M059J (cell line): ENCODE data around the gene RGS3. TPM values are rescaled to one million over a fixed set of nuclear protein-coding genes. Genes with fewer than 3 reads are reported as not detected.

Source experiments
- DNase-seq: peaks from one replicate; pipeline ENCODE4 v3.0.0-alpha.2; 2012; ENCODE audit warnings: low read depth
- total RNA-seq: library from RNA; depleted of rRNA; stranded (reverse); fragments of >200 nt; shearing (Covaris generic); gene quantifications from 2 replicates; pipeline ENCODE4 v1.2.3, GENCODE V29; 2014

The RGS3 gene
- total RNA-seq, 1 experiment from 2014 or later = 137 TPM

DNA sequence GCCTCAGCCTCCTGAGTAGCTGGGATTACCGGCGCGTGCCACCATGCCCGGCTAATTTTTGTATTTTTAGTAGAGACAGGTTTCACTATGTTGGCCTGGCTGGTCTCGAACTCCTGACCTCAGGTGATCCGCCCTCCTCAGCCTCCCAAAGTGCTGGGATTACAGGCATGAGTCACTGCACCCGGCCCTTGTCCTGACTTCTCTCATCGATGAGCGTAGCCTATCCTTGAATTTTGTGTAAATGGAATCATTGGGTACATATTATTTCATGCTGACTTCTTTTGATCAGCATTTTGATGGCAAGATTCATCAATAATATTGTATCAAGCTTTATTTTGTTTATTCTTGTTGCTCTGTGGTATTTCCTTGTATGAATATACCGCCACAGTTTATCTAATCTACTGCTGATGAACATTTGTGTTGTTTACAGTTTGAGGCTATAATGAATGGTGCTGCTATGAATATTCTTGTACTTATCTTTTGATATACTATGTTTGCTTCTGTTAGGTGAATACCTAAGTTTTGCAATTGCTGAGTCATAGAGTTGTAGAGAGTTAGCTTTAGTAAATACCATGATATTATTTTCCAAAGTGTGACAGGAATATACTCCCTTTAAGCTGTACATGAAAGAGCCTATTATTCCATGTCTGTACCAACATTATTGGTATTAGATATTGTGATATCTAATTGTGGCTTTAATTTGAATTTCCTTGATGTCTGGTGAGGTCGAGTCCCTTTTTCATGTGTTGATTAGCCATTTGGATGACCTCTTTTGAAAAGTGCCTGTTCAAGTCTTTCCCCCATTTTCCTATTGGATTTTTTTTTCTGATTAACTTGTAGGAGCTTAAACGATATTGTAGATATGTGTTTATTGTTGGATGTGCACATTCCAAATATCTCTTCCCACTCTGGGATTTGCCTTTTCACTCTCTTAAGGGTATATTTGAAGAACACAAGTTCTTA is 107.5 kb downstream of the RGS3 start:
- peak; percentile 47 for DNase-seq

DNA sequence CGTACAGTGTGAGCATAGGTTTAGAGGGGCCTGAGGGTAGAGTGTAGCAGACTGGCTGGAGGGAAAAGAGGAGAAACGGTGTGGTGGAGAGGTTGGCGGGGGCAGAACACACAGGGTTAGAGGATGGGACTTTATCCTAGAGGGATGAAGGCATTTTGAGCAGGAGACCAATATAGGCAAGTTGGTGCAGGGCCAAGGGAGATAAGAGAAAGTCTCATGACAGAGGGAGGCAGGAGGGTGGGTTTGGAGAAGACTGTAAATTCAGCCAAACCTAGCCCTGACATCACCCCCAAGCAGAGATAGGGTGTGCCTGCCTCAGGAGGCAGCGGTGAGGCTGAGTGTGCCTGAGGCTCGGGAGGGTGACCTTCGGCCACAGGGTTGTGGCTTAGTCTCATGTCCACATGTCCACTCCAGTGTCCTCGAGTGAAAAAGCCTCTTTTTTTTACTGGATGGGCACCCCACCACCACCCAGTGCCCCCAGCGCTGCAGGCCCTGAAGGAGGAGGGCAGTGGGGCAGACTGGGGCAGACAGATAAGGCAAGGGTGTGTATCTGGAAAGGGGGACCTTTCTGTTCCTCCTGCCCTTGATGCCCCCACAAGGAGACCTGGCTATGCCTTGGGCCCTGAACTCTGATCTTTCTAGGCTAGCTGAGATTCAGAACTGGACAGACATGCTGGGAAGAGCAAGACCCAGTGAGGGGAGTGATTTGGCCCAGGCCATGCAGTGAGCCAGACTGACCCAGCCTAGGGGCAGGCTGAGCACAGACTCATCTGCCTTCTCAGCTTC is 108.7 kb downstream of the RGS3 start:
- DNase-seq = no peak

DNA sequence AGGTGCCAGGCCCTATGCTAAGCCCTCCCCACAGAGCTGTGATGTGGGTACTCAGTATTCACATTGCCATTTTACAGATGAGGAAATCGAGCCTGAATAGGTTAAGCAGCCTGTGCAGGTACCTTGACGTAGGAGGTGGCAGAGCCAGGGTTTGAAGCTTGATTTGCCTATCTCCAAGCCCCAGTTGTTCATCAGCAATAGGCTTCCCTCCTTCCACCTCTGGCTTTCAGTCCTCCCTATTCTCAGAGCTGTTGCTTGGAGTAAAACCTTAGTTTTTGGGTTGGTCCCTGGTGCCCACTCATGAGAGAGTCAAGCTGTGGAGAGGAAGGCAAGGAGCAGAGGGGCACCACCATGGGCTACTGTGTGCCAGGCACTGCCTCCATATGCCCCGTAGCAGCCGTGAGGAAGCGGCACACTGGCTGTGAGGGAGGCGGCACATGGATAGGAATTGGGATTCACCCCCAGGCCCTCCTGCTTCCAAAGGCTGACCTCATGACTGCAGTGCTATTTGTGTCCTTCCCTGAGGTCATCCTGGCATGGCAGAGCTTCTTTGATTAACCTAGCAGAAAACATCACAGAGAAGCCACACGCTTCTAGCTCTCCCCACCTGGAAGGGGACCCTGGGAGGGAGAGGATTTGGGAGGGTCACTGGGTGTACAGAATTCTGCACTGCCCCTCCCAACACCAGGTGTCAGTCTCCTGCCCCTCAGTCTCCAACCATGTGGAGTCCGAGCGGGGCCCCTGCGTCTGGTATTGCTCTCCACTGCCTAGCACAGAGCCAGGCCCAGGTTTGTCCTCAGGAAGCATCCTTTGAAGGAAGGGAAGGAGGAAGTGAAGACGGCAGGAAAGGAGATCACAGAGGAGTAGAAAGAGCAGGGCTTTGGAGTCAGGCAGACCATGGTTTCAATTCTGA is 109.8 kb downstream of the RGS3 start:
- no peak for DNase-seq

DNA sequence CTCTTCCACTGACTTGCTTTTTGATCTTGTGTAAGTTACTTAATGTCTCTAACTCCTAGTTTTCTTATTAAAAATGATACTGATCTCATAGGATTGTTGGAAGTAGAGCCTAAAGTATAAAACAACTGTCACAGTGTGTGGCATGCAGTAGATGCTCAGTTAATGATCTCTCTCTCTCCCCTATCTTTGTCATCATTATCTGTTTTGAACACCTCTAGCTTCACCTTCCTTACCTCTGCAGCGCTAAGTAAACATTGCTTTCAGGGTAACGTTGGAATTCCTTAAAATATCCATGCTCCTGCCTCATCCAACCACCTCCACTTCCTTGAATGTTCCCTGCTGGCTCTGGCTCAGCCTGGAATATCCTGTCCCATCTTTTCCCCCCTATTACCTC is 110.4 kb downstream of the RGS3 start:
- DNase-seq = no peak

DNA sequence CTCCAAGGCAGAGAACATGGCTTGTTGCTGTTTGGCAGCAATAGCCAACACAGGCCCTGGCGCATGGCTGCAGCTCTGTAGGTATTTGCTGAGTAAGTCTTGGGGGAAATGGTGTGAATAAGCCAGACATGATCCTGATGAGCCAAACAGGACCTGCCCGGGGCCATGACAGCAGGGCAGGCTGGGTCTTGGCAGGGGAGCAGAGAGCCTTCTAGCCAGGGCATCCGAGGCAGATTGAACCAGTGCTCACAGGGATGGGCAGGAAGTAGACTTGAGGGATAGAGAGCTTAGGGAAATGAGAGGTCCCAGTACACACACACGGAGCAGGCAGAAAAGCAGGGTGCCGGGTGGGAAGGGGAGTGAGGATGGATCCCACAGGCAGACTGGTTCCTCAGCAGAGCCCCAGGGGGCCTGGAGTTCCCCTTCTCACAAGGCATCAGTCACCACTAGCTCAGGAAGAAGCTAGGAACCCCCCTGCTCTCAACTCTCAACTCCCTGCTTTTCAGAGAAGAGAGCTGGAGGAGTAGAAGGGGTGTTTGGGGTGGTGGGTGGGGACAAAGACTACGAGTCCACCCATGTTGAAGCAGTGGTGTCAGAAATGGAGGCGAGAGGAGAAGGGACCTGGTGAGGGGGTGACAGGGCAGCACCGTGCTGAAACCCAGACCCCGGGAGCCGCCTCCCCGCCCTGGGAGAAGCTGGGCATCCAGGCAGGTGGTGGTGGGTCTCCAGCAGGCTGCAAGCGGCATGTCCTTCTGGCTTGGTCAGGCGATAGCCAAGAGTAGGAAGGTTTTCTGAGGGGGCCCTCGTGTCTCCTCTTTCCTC is 111.1 kb downstream of the RGS3 start:
- DNase-seq = peak; percentile 90

DNA sequence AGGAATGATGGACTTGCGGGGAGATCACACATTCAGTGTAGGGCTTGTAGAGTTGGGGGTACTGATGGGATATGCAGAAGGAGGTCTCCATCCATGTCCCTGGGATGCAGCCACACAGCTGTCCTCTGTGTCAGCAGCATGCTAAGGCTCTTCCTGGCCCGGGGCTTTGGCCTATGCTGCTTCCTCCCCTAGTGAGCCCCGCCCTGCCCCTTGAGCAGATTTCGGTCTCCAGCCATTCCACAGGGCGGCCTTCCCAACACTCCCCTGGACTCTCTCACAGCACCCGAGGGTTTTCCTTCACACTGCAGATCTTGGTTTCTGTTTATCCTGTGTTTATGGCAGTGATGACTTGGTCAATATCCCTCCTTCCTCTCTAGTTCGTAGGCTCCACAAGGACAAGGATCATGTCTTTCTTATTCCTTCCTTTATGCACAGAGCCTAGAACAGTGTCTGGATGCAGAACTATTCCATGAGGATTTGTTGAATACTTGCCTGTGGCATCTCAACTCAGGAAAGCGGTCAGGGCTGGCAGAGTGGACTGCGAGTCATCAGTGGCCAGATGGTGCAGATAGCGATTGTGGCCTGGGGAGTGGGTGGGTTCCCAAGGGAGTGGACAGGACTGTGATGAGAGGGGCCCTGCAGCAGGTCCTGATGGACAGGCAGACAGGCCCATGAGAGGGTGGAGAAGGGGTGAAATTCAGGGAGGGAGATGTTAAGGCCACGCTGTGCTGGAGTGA is 114.2 kb downstream of the RGS3 start:
- DNase-seq = peak; percentile 87

DNA sequence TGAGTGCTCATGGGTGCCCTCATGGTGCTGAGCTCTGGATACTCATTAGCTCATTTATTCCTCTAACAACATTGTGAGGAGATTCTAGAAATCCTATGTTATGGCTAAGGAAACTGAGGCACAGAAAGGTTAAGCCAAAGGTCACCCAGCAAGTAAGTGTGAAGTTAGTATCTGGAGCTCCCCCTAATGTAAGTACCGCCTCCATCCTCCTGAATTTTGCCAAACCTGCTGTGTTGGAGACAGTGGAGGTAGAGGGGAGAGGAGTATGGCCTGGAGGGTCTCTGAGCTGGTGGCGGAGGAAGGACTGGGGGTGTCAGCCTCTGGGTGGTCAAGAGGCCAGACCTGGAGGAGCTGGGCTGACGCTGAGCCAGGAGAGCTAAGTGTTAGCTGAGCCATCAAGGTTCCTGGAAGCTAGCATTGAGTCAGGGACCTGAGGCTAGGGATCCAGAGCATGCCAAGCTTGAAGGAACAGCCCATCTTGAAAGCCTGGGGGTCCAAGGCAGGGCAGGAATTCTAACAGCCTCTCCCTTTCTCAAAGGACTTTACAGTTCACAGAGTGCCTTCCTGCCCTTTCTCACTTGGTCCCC is 114.8 kb downstream of the RGS3 start:
- DNase-seq = no peak

DNA sequence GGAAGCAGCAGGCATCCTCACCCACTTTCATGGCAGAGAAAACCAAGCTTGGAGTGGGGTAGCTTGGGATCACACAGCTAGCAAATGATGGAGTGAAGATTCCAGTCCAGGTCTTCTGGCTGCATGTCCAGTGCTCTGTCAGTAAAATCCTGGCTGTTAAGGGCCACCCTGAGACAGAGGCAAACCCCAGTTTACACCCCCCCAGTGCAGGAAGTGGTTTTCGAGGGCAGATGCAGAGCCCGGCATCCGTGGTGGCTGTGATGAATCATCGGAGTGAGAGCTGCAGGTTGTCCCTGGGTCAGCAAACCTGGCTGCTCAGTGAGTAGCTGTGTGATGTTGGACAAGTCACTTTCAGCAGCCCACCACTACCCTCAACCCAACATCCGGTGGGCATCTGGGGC is 115.4 kb downstream of the RGS3 start:
- peak; percentile 100 for DNase-seq

DNA sequence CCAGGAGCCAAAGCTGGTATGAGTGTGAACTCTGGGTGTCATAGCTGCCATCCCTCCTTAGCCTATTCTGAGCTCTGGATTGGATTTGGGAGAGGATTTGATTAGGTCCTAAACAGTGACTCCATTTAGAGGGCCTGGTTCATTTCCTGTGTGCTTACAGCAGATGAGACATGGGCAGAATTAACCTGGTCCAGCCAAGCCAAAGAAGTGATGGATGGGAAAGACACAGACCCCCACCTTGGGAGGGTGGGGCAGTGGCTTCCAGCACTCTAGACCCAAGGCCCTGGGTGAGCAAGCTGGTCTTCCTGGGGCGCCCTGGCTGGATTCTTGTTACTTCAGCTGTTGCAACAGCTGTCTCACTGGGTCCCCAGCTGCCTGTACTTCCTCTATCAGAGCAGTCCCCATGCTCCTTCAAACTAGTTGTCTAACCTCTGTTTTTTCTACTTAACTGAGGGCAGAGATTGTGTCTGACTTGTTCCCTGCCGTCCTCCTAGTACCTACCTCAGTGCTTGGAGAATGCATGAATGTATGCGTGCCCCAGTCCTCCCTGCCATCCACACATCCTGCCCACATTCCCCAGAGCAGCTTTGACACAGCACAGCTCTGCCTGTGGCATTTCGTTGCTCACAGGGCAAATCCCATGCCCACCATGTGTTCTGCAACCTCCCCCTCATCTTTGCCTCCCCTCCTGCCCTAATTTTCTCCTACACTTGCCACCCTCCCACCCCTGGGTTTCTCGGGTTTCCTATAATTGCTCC is 115.9 kb downstream of the RGS3 start:
- DNase-seq = peak; percentile 71

DNA sequence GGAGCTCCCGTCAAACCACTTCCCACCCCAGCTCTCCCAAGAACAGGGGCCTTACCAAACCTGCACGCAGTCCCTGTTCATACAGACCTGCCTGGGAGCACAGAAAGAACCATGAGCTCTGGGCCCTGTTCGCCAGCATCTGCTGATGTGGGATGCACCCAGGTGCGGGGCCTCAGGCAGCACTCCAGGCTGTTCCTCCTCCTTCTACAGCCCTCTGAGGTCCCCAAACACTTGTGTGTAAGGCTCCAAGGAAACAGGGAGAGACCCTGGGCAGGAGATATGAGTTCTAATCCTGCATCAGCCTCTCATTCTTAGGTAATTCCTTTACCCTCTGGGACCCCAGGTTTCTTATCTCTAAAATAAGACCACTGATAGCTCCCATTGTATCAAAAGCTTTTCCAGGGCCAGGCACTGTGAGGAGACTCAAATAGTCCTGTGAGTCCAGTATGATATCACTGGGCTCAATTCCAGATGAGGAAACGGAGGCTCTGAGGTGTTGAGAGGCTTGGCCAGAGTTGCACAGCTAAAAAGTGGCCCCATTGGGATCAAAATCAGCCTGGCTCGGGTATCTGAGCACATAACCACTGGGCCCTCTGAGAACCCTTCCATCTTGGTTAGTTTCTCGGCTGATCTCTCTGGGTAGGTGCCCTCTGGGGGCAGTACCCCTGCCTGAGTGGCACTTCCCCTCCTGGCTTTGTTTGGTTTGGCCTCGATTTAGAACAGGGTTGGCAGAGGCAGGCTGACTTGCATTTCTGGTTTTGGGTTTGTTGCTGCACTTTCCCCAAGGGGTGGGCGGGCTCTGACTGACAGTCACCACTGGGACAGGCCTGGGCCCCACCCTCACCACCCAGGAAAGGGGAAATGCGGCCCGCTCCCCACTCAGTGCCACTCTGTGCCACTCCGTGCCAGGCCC is 116.8 kb downstream of the RGS3 start:
- peak; percentile 60 for DNase-seq

DNA sequence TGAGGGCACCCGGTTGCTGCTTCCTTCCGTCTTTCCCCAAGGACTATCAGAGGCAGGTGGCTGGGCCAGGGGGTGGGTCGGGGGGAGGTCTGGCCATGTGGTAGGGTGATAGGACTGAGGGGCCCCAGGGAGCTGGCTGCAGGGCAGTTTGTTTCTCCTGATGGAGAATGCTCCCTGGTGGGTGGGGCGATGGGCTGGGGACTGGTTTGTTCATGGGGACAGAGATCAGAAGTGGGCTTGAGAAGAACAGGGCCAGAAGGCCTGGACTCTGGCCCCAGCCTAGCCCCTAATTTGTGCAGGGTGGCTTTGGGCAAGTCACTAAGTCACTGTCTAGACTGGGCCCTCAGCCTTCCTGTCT is 117.4 kb downstream of the RGS3 start:
- DNase-seq = no peak

DNA sequence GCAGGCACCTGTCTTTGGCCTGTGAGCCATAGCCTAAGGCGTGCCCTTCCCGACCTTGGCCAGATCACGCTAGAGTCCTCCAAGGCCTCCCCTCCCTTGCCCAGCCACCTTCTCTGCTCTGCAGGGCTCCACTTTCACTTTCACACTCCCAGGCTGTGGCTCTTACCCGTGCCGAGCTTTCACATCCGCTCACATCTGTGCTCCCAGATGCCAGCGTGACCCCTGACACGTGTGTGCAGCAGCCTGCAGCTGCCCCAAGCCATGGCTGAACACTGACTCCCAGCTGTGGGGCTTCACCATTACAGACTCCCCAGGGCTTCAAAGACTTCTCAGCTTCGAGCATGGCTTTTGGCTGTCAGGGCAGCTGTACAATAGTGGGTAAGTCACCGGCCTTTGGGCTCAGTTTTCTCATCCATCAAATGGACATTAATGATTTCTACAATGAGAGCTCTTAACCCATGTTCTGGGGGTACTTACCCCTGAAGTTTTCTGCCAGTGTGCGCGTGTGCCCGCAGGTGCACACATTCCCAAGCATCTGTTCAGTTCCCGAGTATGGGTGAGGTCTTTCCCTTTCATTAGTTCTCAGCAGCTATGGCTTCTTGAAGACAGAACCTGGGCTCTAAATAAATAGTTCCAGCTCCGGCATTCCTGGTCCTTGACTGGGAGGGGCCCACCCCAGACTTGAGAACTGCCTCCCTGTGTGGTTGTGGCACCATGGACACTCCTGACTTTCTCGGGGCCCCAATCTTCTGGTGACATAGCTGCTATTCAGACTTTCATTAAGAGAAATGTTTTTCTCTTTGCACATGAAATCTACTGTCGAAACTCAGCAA is 118.6 kb downstream of the RGS3 start:
- DNase-seq = no peak

DNA sequence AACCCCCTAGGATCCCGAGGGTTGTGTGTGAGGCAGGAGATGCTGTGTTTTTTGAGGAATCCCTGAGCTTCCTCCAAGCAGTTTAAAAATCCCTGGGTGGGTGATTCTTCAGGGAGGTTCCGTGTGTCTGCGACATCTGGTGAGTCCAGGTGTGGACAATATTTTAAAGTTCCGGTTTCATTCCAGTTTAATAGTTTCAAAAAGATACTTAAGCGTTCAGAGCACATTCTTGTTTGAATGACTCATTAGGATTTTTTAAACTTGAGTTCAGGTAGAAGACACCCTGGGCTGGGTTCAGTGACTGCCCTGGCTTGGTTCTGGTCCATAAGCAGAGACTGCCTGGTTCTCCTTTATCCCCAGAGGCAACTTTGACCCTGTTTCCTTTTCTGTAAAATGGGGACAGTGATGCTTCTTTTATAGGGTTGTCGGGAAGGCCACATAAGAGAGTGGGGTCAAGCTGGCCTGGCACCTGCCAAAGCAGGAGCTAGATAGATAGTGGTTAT is 119.2 kb downstream of the RGS3 start:
- no peak for DNase-seq

DNA sequence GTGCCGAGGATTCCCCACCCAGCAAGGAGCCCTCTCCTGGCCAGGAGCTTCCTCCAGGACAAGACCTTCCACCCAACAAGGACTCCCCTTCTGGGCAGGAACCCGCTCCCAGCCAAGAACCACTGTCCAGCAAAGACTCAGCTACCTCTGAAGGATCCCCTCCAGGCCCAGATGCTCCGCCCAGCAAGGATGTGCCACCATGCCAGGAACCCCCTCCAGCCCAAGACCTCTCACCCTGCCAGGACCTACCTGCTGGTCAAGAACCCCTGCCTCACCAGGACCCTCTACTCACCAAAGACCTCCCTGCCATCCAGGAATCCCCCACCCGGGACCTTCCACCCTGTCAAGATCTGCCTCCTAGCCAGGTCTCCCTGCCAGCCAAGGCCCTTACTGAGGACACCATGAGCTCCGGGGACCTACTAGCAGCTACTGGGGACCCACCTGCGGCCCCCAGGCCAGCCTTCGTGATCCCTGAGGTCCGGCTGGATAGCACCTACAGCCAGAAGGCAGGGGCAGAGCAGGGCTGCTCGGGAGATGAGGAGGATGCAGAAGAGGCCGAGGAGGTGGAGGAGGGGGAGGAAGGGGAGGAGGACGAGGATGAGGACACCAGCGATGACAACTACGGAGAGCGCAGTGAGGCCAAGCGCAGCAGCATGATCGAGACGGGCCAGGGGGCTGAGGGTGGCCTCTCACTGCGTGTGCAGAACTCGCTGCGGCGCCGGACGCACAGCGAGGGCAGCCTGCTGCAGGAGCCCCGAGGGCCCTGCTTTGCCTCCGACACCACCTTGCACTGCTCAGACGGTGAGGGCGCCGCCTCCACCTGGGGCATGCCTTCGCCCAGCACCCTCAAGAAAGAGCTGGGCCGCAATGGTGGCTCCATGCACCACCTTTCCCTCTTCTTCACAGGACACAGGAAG is 120.2 kb downstream of the RGS3 start:
- no peak for DNase-seq

DNA sequence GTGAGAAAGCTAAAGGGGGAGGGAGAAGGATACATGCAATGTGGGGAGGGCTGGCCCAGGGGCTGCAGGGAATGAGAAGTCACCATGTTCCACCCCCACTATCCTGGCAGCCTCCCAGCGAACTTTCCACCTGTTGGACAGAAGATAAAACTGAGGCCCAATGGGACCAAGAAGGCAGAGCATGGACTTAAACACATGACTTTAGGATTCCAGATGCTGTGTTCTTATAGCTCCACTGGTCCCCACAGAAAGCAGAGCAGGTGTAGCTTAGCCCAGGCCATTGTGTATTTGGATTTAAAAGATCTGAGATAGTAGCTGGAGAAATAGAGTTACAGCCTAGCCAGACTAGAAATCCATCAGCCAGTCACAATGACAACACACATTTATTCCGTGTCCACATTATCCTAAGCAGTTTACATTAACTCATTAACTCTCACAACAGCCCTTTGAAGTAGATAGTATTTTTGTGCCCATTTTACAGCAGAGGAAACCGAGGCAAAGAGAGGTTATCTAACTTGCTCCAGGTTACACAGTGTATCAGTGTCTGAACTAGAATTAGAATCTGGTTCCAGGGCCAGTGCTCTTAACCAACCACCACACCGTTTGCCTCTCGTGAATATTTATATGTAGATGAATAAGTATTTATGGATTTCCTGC is 121.0 kb downstream of the RGS3 start:
- no peak for DNase-seq
